PFSK-1 (cell line): ENCODE data around the gene RASSF10.

Experiments used
- POLR2AphosphoS5 ChIP-seq: IDR thresholded peaks from 2 replicates; pipeline ENCODE4 v1.6.1; 2012; ENCODE audit warnings: low read depth, mild to moderate bottlenecking, control low read depth, low read length, moderate library complexity
- TAF1 ChIP-seq: IDR thresholded peaks from 2 replicates; pipeline ENCODE4 v1.6.1; 2012; ENCODE audit warnings: low read length, control low read depth, borderline replicate concordance; ENCODE audit not compliant: insufficient read depth

DNA sequence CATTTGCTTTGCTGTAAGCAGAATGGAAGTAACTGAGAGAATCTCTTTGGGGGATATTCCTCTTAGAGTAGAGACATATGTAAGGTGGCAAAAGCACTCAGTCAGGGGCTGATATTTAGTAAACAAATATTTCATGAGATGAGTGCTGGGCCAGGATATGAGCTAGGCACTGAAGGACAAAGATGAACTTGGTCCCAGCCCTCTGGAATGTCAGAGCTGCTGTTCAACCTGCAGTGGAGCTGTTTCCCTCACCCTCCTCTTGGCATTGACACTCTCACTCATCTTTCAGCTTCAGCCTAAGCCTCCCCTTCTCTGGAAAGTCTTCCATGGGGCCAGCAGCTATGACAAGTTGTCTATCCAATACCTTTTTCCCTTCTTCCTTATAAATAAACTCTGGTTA, 22.2 kb downstream of the RASSF10 start:
- TF ChIP-seq TAF1 (no peak), POLR2AphosphoS5 (no peak)
